GM21360 (cell line): Measurements from ENCODE around the gene APOBEC3A.
"Not testable (repeated sequence)": the region's sequence is repeated elsewhere in the genome, so short reads cannot be mapped to it uniquely, and the experiment has no call there.

Experiments
- ATAC-seq: cut with Tn5 transposase; IDR thresholded peaks from one replicate; pipeline ENCODE4 v1.9.1; 2021; ENCODE audit warnings: mild to moderate bottlenecking, moderate library complexity; ENCODE audit not compliant: unreplicated experiment

APOBEC3A gene

DNA sequence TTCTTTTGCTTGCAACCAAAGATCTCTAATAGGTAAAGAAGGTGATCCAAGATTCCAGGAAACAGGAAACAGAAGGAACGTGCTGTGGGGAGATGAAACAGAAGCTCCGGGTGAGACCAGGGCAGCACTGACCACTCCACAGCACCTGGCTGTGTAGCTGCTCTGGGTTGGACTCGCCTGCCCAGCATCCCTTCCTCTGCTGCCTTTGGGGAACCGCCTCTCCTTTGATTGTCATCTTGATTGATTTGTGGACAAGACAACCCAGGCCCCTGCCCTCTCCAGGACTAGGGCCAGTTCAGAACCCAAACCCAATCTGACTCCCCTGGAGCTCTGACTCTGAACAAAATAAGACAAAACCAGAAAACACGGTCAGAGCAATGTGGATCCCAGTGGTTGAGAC lies 14.7 kb upstream of the APOBEC3A start:
- ATAC-seq = no peak

DNA sequence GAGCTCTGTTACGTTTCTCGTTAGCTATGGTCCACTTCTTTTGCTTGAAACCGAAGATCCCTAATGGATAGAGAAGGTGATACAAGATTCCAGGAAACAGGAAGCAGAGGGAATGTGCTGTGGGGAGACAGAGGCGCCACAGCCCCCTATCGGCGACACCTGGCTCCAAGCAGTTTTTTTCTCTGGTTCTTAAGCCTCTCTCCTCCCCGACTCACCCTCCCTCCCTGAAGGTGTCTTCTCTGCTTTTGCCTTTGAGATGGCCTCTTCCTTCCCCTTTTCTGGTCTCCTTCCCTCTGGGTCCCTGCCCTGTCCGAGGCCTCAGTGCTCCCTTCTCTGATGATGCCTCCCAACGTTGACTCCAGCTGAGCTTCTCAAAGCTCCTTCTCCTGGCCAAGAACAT lies 14.2 kb upstream of the APOBEC3A start:
- ATAC-seq = no peak

DNA sequence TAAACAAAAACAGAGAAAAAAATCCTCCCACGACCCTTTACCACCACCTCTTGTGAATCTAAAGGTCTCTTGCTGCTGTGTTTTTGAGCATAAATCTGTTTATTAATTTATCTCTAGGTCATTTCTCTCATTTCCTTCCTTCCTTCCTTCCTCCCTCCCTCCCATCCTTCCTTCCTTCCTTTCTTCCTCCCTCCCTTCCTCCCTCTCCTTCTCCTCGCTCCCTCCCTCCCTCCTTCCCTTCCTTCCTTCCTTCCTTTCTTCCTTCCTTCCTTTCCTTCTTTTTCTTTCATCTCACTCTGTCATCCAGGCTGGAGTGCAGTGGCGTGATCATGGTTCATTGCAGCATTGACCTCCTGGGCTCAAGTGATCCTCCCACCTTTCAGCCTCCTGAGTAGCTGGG lies 13.5 kb upstream of the APOBEC3A start:
- no peak for ATAC-seq

DNA sequence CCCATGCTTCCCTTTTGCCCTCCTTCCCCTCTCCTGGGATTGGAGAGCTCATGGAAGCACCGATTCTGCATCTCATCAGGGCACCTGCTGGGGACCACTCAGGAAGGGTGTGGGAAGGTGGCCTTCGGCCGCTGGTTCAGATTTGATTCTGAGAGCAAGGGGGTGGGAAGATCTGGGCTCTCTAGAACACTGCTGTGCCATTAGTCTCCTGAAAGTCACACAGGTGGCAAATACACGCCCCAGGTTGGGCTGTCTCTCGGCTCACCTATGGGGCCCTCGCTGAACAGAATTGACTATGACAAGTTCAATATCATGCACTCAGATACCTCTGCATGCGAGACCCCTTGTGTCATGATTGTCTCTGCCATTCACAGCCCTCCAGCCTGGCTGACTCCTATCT lies 12.8 kb upstream of the APOBEC3A start:
- no peak for ATAC-seq

DNA sequence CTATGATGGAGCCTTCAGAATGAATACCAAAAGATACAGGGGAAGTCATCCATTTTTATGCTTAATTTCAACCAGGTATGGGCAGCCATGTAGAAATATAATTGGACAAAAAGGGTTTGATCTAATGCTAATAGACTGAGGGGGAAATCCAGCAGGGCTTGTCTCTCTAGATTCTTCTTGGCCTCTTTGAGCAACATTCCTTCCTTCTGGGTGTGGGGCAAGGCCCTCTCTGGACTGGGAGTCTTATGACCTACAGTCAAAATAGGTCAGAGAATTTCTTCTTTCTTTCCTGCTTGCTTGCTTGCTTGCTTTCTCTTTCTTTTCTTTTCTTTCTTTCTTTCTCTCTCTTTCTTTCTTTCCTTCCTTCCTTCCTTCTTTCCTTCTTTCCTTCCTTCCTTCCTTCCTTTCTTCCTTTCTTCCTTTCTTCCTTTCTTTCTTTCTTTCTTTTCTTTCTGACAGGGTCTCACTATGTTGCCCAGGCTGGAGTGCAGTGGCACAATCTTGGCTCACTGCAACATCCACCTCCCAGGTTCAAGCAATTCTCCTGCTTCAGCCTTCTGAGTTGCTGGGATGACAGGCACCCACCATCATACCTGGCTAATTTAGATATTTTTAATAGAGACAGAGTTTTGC lies 11.6 kb upstream of the APOBEC3A start:
- not testable (repeated sequence) for ATAC-seq

DNA sequence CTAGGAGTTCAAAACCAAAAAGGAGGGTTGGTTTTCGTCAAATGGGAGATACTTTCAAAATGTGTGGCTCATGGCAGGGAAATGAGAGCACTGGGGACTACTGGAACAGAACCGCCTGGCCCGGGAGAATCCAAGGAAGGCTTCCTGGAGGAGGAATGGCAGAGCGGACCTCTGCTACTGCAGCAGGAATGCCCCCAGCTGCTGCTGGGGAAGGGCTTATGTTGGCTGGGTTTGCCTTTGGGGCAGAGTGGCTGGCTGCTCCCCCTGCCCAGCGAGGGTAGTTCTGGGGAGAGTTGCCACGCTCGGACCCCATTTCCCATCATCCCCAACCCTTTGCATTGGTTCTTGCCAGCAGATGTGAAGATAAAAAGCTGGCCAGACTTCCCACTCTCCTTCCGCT lies 10.6 kb upstream of the APOBEC3A start:
- no peak for ATAC-seq

DNA sequence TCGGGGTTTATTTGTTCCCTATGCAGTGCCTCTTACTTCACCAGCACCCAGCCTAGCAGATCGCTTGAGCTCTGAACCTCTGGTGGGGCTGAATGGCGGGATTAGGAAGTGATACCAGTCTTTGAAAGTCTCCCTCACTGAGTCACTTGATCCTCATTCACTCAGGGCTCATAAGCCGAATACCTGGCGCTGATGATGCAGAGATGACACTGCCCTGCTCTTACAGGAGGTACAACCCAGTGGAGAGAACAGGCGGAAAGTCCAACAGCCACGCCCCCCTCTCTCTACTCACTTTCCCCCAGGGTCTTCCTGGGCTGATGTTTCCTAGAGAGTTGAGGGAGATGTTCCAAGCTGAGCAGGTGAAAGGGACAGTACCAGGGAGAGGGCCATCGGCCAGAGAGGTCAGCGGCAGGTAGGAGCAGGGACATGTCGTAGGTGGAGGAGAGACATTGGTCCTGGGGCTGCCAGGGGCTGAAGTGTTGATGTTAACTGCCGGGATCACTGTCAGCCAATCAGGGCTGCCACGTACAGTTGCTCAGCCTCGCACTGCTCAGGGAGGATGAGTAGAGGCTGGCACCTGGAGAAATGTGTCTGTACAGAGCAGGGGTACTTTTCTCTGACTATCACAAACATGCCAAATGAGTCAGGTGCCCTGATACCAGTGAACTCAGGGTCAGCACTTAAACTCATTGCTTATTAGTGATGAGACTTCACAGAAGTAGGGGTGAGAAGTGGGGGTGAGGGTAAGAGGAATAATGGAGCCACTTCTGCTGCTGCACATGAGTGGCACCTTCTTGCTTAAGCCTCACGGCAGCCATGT lies 9.9 kb upstream of the APOBEC3A start:
- no peak for ATAC-seq

DNA sequence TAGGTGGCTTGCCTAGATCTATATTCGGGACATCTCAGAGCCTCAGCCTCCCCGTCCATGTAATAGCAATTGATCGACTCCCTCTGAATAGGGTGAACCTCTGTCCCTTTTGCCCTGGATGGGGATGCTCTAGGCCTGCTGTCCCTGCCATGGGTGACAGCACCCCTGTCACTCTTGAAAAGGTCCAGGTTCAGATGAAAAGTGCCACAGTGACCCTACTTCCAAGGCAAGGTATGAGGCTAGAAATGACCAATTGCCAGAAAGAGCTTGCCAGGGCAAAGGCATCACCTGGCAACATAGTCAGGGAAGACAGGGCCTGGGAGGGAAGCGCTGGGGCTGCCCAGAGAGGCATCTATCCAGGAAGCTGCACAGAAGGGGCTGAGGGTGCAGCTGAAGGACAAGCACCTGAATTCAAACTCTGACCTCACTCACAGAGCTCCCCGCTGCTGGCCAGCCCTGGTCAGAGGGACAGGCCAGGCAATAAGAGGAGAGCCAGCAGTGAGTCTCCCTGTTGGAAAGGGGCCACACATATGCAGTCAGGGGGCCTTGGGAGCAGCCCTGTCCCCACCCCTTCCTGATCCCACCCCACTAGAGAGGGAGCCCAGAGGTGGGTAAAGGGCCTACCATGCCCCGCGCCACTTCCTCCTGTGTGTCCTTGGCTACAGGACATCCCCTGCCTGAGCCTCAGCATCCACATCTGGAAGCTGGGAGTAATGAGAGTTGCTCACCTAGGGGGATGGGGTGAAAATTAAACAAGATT lies 9.0 kb upstream of the APOBEC3A start:
- no peak for ATAC-seq

DNA sequence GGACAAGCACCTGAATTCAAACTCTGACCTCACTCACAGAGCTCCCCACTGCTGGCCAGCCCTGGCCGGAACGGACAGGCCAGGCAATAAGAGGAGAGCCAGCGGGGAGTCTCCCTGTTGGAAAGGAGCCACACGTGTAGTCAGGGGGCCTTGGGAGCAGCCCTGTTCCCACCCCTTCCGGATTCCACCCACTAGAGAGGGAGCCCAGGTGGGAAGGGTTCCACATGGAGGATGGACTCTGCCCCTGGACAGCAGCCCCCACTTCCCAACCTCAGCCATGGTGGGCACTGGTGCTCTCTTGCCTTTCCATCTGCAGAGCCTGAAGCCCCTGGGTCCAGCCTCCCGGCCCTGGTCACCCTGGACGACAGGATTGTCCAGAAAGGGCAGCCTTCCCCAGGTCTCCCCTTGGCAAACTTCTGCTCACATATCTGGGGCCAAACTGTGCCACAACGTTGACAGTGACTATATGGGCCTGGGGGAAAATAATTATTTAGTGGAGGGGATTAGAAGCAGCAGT lies 7.5 kb upstream of the APOBEC3A start:
- no peak for ATAC-seq

DNA sequence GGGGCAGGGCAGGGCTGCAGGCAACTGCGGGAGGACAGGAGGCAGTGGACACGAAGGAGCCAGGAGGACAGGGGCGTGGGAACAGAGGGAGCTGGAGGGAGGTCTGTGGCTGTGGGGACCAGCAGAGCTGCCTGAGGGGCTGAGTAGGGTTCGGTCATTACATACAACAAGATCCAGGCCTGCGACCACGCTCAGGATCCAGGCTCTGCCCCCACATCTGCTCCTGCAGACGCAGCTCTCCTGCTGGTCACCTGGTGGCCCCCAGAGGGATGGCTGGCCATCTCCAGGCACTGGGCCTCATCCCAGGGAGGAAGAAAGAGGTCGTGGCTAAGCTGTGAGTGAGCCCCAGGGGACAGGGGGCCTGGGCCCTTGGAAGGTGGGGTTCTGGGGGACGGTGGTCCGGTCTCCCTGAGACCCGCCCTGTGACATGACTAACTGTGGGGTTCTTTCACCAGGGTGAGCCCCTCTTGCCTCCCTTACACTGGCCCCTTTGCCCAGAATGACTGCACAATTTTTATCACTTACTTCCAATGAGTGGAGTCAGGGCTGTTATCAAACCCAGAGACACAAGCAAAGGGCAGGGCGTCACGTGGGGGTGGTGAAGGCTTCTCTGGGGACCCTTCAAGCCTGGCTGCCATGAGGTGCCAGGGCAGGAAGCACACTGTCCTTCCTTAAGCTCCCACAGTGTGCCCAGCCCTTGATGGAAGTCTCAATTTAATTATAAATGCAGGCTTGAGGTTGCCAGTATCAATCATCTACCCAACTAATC lies 6.7 kb upstream of the APOBEC3A start:
- no peak for ATAC-seq

DNA sequence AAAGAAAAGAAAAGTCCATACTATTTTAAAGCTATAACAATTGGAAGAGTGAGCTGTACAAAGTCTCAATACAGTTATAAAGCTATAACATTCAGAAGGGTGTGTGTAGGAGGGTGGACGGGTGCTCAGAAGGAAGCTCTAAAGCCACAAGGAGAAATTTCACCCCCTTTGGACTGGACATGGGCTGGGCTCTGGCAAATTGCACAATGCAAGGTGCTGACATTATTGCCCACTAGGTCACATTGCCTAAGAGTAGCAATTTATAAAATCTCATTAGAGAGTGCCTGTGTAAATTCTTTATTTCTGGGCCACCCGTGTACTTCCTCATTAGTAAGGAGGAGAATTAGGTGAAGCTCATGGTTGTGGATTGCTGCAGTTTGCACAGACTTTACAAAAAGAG lies 5.7 kb upstream of the APOBEC3A start:
- no peak for ATAC-seq

DNA sequence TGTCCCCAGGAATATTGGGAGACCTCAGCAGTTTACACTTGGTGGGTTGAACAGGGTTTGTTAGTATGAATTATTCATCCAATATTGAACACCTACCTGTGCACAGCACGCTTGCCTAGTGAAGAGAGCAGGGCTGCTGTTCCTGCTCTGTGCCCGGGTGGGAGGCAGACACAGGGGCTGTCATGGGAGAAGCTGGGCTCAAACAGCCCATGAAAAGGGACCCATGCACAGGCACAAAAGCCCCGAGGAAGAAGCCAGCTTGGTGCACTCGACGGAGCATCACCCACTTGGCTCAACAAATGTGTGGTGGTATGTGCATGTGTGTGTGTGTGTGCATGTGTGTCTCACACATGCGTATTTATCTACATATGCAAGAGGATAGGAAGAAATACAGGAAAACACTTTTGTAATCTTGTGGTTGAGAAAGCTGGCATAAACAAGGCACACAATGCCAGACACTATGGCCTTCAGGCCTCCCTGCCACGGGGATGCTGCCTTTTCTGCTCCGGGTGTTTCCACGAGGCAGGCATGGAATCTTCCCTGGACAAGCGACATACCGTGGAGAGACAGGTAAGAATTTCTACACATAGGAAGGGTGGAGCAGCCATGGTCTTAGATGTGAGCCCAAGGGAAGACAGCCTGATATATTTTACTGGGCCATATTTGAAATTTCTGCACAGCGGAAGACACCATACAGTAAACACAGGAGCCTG lies 5.0 kb upstream of the APOBEC3A start:
- ATAC-seq = no peak

DNA sequence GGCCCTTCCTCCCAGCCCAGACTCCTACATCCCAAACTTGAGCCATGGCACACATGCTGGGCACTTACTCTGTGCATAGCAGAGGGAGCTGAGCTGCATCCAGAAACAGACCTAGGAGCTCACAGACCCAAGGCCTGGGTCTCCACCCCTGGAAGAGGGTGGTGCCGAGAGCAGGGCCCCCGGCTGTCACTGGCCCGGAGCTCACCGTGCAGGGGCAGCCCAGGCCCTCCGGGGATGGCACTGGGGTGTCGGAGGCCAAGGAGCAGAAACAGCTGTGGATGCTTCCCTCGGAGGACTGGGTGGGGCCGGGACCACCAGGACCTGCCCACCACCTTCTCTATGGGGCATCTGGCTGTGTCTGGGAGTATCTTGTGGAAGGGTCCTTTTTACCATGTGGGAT lies 4.3 kb upstream of the APOBEC3A start:
- ATAC-seq = no peak

DNA sequence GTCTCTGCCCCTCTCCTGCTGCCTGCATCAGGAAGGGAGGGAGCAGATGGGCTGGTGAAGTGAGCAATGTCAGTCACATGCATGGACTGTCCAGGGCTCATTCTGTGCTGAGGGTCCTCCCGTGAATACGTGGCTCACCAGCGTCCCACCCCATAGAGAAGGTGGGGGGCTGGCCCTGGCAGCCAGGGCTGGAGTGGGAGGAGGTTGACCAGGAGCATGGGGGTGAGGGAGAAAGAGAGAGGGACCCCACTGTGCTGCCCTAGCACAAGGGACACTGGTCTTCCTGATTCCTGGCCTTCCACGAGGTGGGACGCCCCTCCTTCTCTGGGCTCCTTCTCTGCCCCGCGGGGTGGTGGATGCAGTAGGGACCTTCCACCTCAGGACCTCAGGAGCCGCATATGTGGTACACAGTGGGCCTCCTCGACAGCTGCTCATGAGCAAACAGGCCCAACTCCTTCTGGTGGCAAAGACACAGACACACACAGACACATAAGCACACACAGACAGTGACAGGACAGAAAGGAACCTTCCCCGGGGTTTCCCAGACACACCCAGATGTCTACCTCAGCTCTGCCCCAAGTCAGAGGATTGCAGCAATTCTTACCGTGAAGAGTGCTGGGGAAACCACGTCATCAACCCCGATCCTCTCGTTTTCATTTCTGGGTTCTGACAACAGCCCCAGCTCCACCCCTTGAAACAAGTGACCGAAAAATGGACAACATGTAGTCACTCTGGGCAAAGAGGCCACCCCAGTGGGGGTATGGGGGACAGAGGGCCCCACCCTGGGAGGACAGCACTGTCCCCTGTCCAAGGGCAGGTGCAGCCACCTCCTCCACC lies 3.6 kb upstream of the APOBEC3A start:
- no peak for ATAC-seq

DNA sequence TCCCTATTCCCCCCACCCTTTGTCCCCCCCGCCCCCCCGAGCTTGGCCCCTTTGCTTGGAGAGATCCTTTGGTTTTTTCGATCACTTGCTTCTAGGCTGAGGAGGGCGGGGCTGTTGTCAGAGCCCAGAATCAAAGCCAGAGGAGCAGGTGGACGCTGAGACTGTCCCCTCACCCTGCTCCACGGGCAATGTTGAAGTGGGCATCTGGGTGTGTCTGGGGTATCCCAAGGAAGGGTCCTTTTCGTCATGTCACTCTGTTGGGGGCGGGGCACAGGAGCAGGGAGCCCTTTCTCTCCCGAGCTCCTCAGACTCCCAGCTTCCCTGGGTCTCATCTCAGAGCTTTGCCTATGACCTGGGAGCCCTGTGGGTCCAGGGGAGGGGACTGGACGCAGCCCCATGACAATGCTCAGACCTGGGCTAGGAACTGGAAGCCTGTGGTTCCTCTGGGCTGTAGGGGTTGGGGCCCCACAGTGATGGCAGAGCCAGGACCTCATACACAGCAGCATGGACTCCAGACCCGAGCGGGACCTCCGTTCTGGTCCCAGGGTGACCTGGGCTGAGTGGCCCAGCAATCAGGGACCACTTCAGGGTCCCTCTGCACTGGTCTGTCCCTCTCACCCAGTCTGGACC lies 2.9 kb upstream of the APOBEC3A start:
- no peak for ATAC-seq

DNA sequence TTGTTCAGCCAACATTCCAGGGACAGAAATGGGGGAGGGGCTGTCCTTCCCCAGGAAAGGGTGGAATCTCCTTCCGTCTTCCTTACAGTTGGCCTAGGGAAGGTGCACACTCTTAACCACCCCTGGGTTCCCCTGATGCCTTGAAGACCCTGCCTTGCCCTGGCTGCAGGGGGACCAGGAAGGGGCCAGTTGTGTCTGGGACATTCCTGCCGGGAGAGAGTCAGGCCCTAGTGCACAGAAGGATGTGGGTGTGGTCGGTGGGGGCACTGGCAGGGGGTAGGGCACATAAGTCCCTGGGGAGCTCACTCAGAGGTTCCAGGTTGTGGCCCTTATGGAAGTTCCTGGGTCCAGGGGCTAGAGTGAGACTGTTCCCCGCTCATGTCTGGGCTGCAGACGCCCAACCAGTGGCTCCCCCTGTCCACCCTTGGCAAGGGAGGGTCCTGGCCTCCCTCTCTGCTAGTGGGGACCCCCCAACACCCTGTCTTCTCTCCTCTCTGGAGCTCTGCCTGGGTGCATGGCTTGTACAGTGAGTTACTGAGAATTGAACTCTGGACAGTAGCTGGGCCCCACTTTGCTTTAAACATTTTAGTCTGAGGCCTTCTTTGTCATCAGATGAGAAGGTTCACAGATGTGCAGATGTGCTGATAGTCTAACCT lies 2.0 kb upstream of the APOBEC3A start:
- no peak for ATAC-seq

DNA sequence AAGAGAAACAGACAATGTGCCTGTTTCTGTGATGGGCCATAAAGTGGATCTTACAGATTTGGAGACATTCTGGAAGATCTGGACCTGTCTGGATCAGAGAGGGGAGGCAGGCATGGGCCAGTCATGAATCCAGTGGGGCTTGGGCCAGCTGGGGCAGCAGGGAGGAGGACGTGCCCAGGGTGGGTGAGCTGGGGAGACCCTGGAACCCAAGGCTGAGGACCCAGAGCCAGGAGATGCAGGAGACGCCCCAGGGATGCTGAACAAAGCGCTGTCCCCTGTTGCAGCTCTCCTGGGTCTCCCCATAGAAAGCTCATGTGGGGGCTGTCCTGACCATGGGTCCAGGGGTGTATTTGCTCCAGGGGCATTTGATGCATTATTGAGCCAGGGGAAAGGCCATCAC lies 1.5 kb upstream of the APOBEC3A start:
- ATAC-seq = no peak

DNA sequence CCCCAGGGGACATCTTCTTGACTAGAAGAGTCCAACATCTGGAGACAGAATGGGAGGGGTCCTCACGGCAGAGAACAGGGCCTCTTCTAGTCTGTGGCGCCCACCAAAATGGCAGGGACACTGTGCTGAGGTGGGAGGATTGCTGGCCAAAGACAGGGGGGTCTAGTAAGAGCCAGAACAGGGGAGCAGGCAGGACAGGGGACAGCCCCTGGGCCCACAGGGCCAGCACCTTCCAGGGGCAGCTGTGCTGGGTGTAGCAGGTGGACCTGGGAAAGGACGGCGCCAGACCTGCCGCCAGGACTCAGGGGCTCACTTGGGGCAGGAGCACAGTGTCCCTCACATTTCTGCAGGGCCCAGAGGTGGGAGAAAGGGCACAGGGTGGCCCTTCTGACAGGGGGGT lies 858 bp upstream of the APOBEC3A start:
- no peak for ATAC-seq
